ENCODE measurements around the gene ACTR1A.

DNA sequence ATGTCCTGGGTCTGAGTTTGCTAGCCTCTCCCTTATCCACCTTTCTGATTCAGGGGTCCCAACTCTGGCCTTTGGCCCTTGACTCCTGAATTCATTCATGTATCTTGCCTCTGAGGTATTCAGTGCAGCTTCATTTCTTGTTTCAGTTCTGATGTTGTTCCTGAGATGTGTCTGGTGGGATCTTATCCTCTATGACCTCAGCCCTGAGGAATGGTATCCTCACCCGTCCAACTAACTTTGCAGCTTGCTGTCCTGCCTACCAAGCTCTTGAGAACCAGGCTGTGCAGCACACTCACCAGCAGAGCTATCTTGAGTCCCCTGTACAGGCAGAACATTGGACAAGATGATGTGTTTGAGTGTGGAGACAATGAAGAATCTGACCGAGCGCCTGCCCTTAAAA is 15.0 kb upstream of the ACTR1A start:
- TF ChIP-seq, protein P1, sequence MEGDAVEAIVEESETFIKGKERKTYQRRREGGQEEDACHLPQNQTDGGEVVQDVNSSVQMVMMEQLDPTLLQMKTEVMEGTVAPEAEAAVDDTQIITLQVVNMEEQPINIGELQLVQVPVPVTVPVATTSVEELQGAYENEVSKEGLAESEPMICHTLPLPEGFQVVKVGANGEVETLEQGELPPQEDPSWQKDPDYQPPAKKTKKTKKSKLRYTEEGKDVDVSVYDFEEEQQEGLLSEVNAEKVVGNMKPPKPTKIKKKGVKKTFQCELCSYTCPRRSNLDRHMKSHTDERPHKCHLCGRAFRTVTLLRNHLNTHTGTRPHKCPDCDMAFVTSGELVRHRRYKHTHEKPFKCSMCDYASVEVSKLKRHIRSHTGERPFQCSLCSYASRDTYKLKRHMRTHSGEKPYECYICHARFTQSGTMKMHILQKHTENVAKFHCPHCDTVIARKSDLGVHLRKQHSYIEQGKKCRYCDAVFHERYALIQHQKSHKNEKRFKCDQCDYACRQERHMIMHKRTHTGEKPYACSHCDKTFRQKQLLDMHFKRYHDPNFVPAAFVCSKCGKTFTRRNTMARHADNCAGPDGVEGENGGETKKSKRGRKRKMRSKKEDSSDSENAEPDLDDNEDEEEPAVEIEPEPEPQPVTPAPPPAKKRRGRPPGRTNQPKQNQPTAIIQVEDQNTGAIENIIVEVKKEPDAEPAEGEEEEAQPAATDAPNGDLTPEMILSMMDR (IDR thresholded peaks at IDR 0.05) = no peak
- no peak for TF ChIP-seq POLR2A (IDR thresholded peaks at IDR 0.05)
